Uterine smooth muscle cell (primary cell): ENCODE results near the gene NUTM2G. TPM values are rescaled to one million over a fixed set of nuclear protein-coding genes. Genes with fewer than 3 reads are reported as not detected.

Experiments
- total RNA-seq: library from RNA; depleted of rRNA; stranded (reverse); fragments of >200 nt; gene quantifications from 2 replicates; pipeline ENCODE4 v1.2.3, GENCODE V29; 2014

NUTM2G gene, protein sequence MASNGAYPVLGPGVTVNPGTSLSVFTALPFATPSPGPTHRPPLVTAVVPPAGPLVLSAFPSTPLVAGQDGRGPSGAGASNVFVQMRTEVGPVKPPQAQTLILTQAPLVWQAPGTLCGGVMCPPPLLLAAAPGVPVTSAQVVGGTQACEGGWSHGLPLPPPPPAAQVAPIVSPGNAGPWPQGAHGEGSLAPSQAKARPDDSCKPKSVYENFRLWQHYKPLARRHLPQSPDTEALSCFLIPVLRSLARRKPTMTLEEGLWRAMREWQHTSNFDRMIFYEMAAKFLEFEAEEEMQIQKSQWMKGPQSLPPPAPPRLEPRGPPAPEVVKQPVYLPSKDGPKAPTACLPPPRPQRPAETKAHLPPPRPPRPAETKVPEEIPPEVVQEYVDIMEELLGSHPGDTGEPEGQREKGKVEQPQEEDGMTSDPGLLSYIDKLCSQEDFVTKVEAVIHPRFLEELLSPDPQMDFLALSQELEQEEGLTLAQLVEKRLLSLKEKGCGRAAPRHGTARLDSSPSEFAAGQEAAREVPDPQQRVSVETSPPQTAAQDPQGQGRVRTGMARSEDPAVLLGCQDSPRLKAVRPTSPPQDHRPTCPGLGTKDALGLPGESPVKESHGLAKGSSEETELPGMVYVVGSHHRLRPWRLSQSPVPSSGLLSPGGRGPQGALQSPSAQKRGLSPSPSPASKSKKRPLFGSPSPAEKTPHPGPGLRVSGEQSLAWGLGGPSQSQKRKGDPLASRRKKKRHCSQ
- total RNA-seq: not detected in 2 replicates

GRCh38 chr9:96928543-96928942, at the start of gene NUTM2G:
TSS of gene NUTM2G (plus strand) at chr9:96928843. CDS start at chr9:96929025, 182 bp downstream.

Other genes starting within 250 kb of the NUTM2G start
- gene ZNF510, start 150.8 kb upstream of the NUTM2G start, total RNA-seq: 14.2 and 14.8 TPM in 2 replicates
- 3.3 and 3.4 TPM in 2 replicates for gene ZNF782, start 74.3 kb upstream of the NUTM2G start, total RNA-seq
- gene CTSV, start 110.3 kb downstream of the NUTM2G start, total RNA-seq: 0.62 and 0.89 TPM in 2 replicates